ENCODE data around the gene SERPINE1. TPM values are rescaled to one million over a fixed set of nuclear protein-coding genes. Genes with fewer than 3 reads are reported as not detected.

The SERPINE1 gene
- total and polyA plus RNA-seq, 2 of the 4 experiments (the other 2 are of a cell fraction), result 1,441 to 2,783 TPM

GRCh38 chr7:101177644-101178043 lies 50.7 kb downstream of the SERPINE1 start:
- in situ Hi-C loops (cut with MboI; ENCODE audit: low sequenced_read_pairs), result no loop called here
- Histone ChIP-seq H2BK20ac (ENCODE audit: low read depth, low read length) (no peak overlapping the region), H3K4me1 (ENCODE audit: control insufficient read depth, insufficient read depth, low read length) (no peaks in the 10 kb centered on the region; the same call in 1 of the 2 replicates), H2AK5ac (ENCODE audit: low read depth, low read length) (no peak overlapping the region), H2AK9ac (replicated peaks; ENCODE audit: low read depth, low read length, poor library complexity) (no peak overlapping the region), H2BK120ac (ENCODE audit: low read depth, low read length) (no peak overlapping the region), H3K4me2 (ENCODE audit: low read depth, low read length) (no peak overlapping the region), H4K91ac (ENCODE audit: insufficient read depth, low read depth, low read length) (no peak overlapping the region), H4K8ac (ENCODE audit: low read depth in 2 of 2, low read length in 2 of 2) (no peak overlapping the region), H4K5ac (ENCODE audit: low read depth, low read length) (no peak overlapping the region), H2AFZ (replicated peaks; ENCODE audit: low read length, poor library complexity) (peak overlapping the region; percentile 3), H3K9me3 (ENCODE audit: control insufficient read depth, insufficient read depth, low read length) (peaks cover 4% of the 10 kb centered on the region; the same call in 1 of the 2 replicates), H4K20me1 (ENCODE audit: insufficient read depth, low read length) (no peaks in the 10 kb centered on the region; the same call in 1 of the 2 replicates), H2BK5ac (ENCODE audit: low read depth, low read length, poor library complexity, severe bottlenecking) (no peak overlapping the region), H3K56ac (ENCODE audit: extremely low read depth, insufficient read depth, low read length) (no peak overlapping the region), H3K23ac (ENCODE audit: low read depth, low read length) (no peak overlapping the region; the same call in 1 of the 2 replicates), H3K9ac (ENCODE audit: low read depth, low read length) (no peak overlapping the region), H3K27me3 (ENCODE audit: control insufficient read depth, insufficient read depth, low read length) (peaks cover 75% of the 10 kb centered on the region), H3K36me3 (ENCODE audit: control insufficient read depth, insufficient read depth, low read length) (no peaks in the 10 kb centered on the region), H3K18ac (ENCODE audit: low read depth, low read length) (no peak overlapping the region), H3K4ac (ENCODE audit: low read depth, low read length) (no peak overlapping the region), H3K9me1 (ENCODE audit: insufficient read depth, low read length) (no peaks in the 10 kb centered on the region), H2BK15ac (ENCODE audit: low read depth, low read length) (no peak overlapping the region), H3K79me1 (ENCODE audit: low read depth in 1 of 2, low read length in 2 of 2) (no peaks in the 10 kb centered on the region), H3K4me3 (ENCODE audit: insufficient read depth, low read depth, low read length) (no peak overlapping the region), H3K14ac (replicated peaks; ENCODE audit: low read depth, low read length) (no peak overlapping the region), H3K27ac (ENCODE audit: insufficient read depth, low read length) (no peak overlapping the region)
- CTCF ChIA-PET, result interaction anchor here (1.6 kb wide), 2 partner anchors 15 to 34 kb away, joined by 3 to 5 read pairs; no protein-coding TSS in a partner anchor
- TF ChIP-seq POLR2A (IDR thresholded peaks at IDR 0.05; ENCODE audit: low read depth, low read length) (no peak), SMC3 (IDR thresholded peaks at IDR 0.05; ENCODE audit: low read depth, low read length) (no peak), RAD21 (IDR thresholded peaks at IDR 0.05; ENCODE audit: low read length) (no peak), ELK1 (IDR thresholded peaks at IDR 0.05; ENCODE audit: borderline replicate concordance, low read depth, low read length) (no peak), CEBPB (IDR thresholded peaks at IDR 0.05; ENCODE audit: low read depth, low read length) (no peak), MAZ (IDR thresholded peaks at IDR 0.05; ENCODE audit: borderline replicate concordance, low read depth, low read length) (no peak), MXI1 (IDR thresholded peaks at IDR 0.05; ENCODE audit: borderline replicate concordance, low read depth, low read length) (no peak)
- TF ChIP-seq, protein P1, sequence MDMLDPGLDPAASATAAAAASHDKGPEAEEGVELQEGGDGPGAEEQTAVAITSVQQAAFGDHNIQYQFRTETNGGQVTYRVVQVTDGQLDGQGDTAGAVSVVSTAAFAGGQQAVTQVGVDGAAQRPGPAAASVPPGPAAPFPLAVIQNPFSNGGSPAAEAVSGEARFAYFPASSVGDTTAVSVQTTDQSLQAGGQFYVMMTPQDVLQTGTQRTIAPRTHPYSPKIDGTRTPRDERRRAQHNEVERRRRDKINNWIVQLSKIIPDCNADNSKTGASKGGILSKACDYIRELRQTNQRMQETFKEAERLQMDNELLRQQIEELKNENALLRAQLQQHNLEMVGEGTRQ (IDR thresholded peaks at IDR 0.05; ENCODE audit: low read depth, low read length), result no peak
- TF ChIP-seq, protein P2, sequence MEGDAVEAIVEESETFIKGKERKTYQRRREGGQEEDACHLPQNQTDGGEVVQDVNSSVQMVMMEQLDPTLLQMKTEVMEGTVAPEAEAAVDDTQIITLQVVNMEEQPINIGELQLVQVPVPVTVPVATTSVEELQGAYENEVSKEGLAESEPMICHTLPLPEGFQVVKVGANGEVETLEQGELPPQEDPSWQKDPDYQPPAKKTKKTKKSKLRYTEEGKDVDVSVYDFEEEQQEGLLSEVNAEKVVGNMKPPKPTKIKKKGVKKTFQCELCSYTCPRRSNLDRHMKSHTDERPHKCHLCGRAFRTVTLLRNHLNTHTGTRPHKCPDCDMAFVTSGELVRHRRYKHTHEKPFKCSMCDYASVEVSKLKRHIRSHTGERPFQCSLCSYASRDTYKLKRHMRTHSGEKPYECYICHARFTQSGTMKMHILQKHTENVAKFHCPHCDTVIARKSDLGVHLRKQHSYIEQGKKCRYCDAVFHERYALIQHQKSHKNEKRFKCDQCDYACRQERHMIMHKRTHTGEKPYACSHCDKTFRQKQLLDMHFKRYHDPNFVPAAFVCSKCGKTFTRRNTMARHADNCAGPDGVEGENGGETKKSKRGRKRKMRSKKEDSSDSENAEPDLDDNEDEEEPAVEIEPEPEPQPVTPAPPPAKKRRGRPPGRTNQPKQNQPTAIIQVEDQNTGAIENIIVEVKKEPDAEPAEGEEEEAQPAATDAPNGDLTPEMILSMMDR (conservative IDR thresholded peaks at IDR 0.05; ENCODE audit: low read depth, low read length), result no peak
- WGBS, 2 experiments (ENCODE audit: extremely low coverage in 2 of 2, insufficient read length in 1 of 2), result no CpG with 5 or more reads among the region's 2 CpGs
- ATAC-seq (ENCODE audit: low read depth), result no peak
- POLR2A ChIA-PET (ENCODE audit: unreplicated experiment), result no interaction called here
- dilution Hi-C loops (cut with HindIII; ENCODE audit: low sequenced_read_pairs, unreplicated experiment), result no loop called here
- no TSS peak for BruUV-seq (replicated peaks)
- intact Hi-C loops (cut with micrococcal nuclease), result no loop called here
- DNase-seq, result no peak

All from IMR-90 (cell line).